Activated naive CD8-positive, alpha-beta T cell (primary cell): ENCODE data around the gene MEIKIN.
"Not testable (repeated sequence)": the region's sequence is repeated elsewhere in the genome, so short reads cannot be mapped to it uniquely, and the experiment has no call there.

ENCODE experiments used
- H3K27ac Mint-ChIP-seq: one replicate; pipeline ENCODE4 v1.8.0; 2021; ENCODE audit warnings: mixed read lengths
- H3K27me3 Mint-ChIP-seq: one replicate; pipeline ENCODE4 v1.8.0; 2021; ENCODE audit warnings: mixed read lengths
- H3K36me3 Mint-ChIP-seq: one replicate; pipeline ENCODE4 v1.8.0; 2021; ENCODE audit warnings: mixed read lengths
- H3K4me1 Mint-ChIP-seq: one replicate; pipeline ENCODE4 v1.8.0; 2021; ENCODE audit warnings: low read depth, mixed read lengths
- H3K4me3 Mint-ChIP-seq: one replicate; pipeline ENCODE4 v1.8.0; 2021; ENCODE audit warnings: mild to moderate bottlenecking, mixed read lengths
- H3K9me3 Mint-ChIP-seq: one replicate; pipeline ENCODE4 v1.8.0; 2021; ENCODE audit warnings: low read depth, mixed read lengths

MEIKIN gene

GRCh38 chr5:131899686-131900085 lies 45.8 kb downstream of the MEIKIN start:
- Mint-ChIP-seq H3K4me3 (no peak overlapping the region), H3K27me3 (no peaks in the 10 kb centered on the region), H3K36me3 (peaks cover 52% of the 10 kb centered on the region), H3K27ac (no peak overlapping the region), H3K9me3 (peaks cover 29% of the 10 kb centered on the region), H3K4me1 (peaks cover 23% of the 10 kb centered on the region)

GRCh38 chr5:131883984-131884383 lies 61.5 kb downstream of the MEIKIN start:
- Mint-ChIP-seq H3K36me3 (peaks cover 3% of the 10 kb centered on the region), H3K4me3 (no peak overlapping the region), H3K27ac (no peak overlapping the region), H3K4me1 (no peaks in the 10 kb centered on the region), H3K9me3 (peaks cover 4% of the 10 kb centered on the region), H3K27me3 (no peaks in the 10 kb centered on the region)

DNA sequence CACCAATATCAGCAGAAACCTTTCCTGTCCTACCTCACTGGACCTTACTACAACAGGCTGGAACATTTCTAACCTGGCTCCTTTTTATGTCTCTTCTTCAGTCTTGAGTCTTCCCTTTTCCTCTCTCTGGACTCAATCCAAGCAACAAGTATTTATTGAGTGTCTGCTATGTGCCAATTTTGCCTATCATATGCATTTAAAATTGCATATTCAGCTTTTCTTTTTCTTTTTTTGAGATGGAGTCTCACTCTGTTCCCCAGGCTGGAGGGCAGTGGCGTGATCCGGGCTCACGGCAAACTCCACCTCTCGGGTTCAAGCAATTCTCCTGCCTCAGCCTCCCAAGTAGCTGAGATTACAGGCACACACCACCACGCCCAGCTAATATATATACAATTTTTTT lies 65.8 kb downstream of the MEIKIN start:
- H3K27ac Mint-ChIP-seq, result no peak overlapping the region
- H3K9me3 Mint-ChIP-seq, result no peaks in the 10 kb centered on the region
- H3K4me1 Mint-ChIP-seq, result no peaks in the 10 kb centered on the region
- no peaks in the 10 kb centered on the region for H3K27me3 Mint-ChIP-seq
- H3K4me3 Mint-ChIP-seq, result no peak overlapping the region
- no peaks in the 10 kb centered on the region for H3K36me3 Mint-ChIP-seq

DNA sequence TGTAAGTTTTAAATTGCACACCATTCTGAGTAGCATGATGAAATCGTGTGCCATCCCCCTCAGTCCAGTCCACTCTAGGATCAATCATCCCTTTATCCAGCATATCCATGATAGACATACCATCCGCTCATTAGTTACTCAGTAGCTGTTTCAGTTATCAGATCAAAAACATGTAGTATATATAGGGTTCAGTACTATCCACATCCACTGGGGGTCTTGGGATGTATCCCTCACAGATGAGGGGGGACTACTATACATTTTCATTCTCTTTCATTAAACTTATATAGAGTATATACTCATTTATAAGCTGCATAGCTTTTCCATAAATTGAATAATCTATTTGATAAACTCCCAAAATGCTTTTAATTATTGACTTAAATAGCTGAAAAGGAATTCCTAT lies 67.6 kb downstream of the MEIKIN start:
- H3K27me3 Mint-ChIP-seq, result no peaks in the 10 kb centered on the region
- H3K4me1 Mint-ChIP-seq, result no peaks in the 10 kb centered on the region
- H3K36me3 Mint-ChIP-seq, result no peaks in the 10 kb centered on the region
- no peak overlapping the region for H3K27ac Mint-ChIP-seq
- H3K4me3 Mint-ChIP-seq, result no peak overlapping the region
- no peaks in the 10 kb centered on the region for H3K9me3 Mint-ChIP-seq

DNA sequence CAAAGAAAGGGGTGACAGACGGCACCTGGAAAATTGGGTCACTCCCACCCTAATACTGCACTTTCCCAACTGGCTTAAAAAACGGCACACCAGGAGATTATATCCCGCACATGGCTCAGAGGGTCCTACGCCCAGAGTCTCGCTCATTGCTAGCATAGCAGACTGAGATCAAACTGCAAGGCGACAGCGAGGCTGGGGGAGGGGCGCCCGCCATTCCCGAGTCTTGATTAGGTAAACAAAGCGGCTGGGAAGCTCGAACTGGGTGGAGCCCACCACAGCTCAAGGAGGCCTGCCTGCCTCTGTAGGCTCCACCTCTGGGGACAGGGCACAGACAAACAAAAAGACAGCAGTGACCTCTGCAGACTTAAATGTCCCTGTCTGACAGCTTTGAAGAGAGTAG lies 74.2 kb downstream of the MEIKIN start:
- H3K4me1 Mint-ChIP-seq, H3K27me3 Mint-ChIP-seq, H3K9me3 Mint-ChIP-seq, H3K4me3 Mint-ChIP-seq, H3K27ac Mint-ChIP-seq: not testable (repeated sequence)
- H3K36me3 Mint-ChIP-seq, result peaks cover 20% of the 10 kb centered on the region

DNA sequence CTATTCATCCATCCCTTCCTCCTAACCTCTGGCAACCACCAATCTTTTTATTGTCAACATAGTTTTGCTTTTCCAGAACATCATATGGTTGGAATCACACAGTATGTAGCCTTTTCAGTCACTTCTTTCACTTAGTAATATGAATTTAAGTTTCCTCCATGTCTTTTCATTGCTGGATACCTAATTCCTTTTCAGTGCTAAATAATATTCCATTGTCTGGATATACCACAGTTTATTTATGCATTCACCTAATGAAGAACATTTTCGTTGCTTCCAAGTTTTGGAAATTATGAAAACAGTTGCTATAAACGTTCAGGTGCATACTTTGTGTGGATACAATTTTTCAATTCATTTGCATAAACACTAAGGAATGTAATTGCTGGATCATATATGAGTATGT lies 77.9 kb downstream of the MEIKIN start:
- Mint-ChIP-seq H3K27me3 (no peaks in the 10 kb centered on the region), H3K36me3 (peaks cover 37% of the 10 kb centered on the region), H3K4me1 (no peaks in the 10 kb centered on the region), H3K9me3 (peaks cover 28% of the 10 kb centered on the region), H3K4me3 (no peak overlapping the region), H3K27ac (no peak overlapping the region)

DNA sequence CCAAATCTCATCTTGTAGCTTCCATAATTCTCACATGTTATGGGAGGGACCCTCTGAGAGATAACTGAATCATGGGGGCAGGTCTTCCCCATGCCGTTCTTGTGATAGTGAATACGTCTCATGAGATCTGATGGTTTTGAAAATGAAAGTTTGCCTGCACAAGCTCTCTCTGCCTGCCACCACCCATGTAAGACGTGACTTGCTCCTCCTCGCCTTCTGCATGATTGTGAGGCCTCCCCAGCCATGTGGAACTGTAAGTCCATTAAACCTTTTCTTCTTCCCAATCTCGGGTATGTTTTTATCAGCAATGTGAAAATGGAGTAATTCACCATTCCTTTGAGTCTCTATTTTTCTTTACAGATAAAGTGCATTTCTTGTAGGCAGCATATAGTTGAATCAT lies 81.8 kb downstream of the MEIKIN start:
- Mint-ChIP-seq H3K27me3 (no peaks in the 10 kb centered on the region), H3K36me3 (peaks cover 26% of the 10 kb centered on the region), H3K9me3 (peaks cover 27% of the 10 kb centered on the region), H3K4me3 (no peak overlapping the region), H3K4me1 (no peaks in the 10 kb centered on the region), H3K27ac (no peak overlapping the region)

DNA sequence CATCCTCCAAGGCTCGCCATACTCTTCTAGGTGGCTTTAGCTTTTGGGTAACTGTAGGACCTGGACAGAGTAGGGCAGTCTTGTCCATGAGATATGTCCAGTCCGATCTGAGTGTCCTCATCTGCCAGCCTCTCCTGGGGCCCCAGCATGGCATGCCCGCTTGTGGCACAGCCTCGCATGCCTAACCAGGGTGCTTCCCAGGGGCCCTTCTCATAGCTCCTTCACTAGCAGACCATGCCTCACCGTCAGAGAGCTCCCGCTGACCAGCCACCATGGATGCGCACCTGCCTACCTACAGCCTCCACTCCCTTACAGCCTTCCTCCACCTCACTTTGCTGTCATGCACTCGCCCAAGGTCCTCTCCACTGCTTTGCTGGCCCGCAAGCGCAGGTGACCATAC lies 88.1 kb downstream of the MEIKIN start:
- H3K9me3 Mint-ChIP-seq, result peaks cover 5% of the 10 kb centered on the region
- no peak overlapping the region for H3K27ac Mint-ChIP-seq
- no peaks in the 10 kb centered on the region for H3K27me3 Mint-ChIP-seq
- H3K36me3 Mint-ChIP-seq, result peaks cover 2% of the 10 kb centered on the region
- no peak overlapping the region for H3K4me3 Mint-ChIP-seq
- H3K4me1 Mint-ChIP-seq, result peaks cover 17% of the 10 kb centered on the region

DNA sequence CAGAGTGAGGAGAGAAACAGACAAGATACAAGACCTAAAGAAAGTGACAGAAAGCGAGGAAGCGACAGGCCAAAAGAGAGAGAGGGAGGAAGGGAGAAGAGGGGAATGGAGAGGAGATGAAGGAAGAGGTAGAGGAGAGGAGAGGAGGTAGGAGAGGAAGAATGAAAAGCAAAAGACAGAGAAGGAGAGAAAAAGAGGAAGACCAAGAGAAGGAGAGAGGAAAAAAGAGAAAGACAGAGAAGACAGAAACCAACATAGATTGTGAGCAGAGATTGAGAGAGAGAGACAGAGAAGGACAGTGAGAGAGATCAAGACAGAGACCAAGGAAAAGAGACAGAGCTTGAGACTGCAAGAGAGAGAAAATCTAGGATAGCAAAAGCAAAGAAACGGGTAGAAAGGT lies 90.0 kb downstream of the MEIKIN start:
- peaks cover 4% of the 10 kb centered on the region for H3K36me3 Mint-ChIP-seq
- H3K27ac Mint-ChIP-seq, result peak overlapping the region; percentile 11
- no peak overlapping the region for H3K4me3 Mint-ChIP-seq
- peaks cover 17% of the 10 kb centered on the region for H3K4me1 Mint-ChIP-seq
- H3K9me3 Mint-ChIP-seq, result no peaks in the 10 kb centered on the region
- H3K27me3 Mint-ChIP-seq, result no peaks in the 10 kb centered on the region

DNA sequence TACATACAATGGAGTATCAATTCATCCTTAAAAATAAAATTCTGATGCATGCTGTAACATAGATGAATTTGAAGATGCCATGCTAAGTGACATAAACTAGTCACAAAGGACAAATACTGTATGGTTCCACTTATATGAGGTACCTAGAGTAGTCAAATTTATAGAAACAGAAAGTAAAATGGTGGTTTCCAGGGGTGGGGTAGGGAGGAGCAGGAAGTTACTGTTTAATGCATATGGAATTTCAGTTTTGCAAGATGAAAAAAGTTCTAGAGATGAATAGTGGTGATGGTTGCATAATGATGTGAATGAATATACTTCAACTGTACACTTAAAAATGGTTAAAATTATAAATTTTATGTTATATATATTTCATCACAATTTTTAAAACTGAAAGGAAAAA lies 91.3 kb downstream of the MEIKIN start:
- Mint-ChIP-seq H3K36me3 (peaks cover 6% of the 10 kb centered on the region), H3K4me3 (peak overlapping the region; percentile 9), H3K27me3 (no peaks in the 10 kb centered on the region), H3K4me1 (peaks cover 17% of the 10 kb centered on the region), H3K27ac (no peak overlapping the region), H3K9me3 (no peaks in the 10 kb centered on the region)

DNA sequence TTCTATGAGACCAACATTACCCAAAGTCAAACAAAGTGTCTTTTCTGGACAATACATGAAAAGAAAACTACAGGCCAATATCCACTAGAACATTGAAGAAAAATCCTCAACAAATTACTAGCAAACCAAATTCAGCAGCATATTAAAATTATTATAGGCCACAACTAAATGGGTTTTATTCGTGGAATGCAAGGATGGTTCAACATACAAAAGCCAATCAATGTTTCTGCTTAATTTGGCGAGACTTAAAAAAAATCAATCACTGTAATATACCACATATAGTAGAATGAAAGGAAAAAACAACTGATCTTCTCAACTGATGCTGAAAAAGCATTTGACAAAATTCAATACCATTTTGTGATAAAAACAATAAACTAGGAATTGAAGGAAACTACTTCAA lies 96.8 kb downstream of the MEIKIN start:
- no peak overlapping the region for H3K27ac Mint-ChIP-seq
- H3K9me3 Mint-ChIP-seq, result peaks cover 20% of the 10 kb centered on the region
- no peak overlapping the region for H3K4me3 Mint-ChIP-seq
- peaks cover 28% of the 10 kb centered on the region for H3K36me3 Mint-ChIP-seq
- H3K4me1 Mint-ChIP-seq, result peaks cover 1% of the 10 kb centered on the region
- H3K27me3 Mint-ChIP-seq, result no peaks in the 10 kb centered on the region

DNA sequence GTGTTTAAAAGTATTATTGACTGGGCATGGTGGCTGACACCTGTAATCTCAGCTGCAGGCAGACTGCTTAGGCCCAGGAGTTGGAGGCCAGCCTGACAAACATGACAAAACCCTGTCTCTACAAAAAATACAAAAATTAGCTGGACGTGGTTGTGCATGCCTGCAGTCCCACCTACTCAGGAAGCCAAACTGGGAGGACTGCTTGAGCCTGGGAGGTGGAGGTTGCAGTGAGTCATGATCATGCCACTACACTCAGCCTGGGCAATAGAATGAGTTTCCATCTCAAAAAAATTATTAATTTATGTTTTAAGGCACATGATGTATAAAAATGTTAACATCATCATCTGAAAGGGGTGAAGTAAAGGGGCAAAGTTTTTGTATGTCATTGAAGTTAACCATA lies 98.9 kb downstream of the MEIKIN start:
- Mint-ChIP-seq H3K9me3 (peaks cover 24% of the 10 kb centered on the region), H3K36me3 (peaks cover 32% of the 10 kb centered on the region), H3K27ac (no peak overlapping the region), H3K4me1 (no peaks in the 10 kb centered on the region), H3K4me3 (no peak overlapping the region), H3K27me3 (no peaks in the 10 kb centered on the region)

- H3K27ac Mint-ChIP-seq, result no peak overlapping the region
- H3K9me3 Mint-ChIP-seq, result peaks cover 24% of the 10 kb centered on the region
- H3K4me1 Mint-ChIP-seq, result no peaks in the 10 kb centered on the region
- no peak overlapping the region for H3K4me3 Mint-ChIP-seq
- peaks cover 32% of the 10 kb centered on the region for H3K36me3 Mint-ChIP-seq
- no peaks in the 10 kb centered on the region for H3K27me3 Mint-ChIP-seq
These were observed 99.6 kb downstream of the MEIKIN start for GRCh38 chr5:131845828-131846227.

DNA sequence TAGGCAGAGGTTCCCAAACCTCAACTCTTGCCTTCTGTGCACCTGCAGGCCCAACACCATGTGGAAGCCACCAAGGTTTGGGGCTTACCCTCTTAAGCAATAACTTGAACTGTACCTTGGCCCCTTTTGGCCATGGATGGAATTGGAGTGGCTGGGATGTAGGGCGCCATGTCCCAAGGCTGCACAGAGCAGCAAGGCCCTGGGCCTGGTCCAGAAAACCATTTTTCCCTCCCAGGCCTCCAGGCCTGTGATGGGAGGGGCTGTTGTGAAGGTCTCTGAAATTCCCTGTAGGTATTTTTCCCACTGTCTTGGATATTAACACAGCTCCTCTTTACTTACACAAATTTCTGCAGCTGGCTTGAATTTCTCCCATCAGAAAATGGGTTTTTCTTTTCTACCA lies 102.5 kb downstream of the MEIKIN start:
- H3K4me1 Mint-ChIP-seq, H3K27ac Mint-ChIP-seq, H3K4me3 Mint-ChIP-seq, H3K27me3 Mint-ChIP-seq: not testable (repeated sequence)
- H3K9me3 Mint-ChIP-seq, result peaks cover 26% of the 10 kb centered on the region
- peaks cover 40% of the 10 kb centered on the region for H3K36me3 Mint-ChIP-seq

DNA sequence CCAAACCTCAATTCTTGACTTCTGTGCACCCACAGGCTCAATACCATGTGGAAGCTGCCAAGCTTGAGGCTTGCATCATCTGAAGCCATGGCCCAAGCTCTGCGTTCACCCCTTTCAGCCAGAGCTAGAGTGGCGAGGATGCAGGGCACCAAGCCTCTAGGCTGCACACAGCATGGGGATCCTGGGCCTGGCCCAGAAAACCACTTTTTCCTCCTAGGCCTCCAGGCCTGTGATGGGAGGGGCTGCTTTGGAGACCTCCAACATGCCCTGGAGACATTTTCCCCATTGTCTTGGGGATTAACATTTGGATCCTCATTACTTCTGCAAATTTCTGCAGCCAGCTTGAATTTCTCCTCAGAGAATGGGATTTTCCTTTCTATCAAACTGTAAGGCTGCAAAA lies 112.8 kb downstream of the MEIKIN start:
- H3K4me1 Mint-ChIP-seq, H3K27me3 Mint-ChIP-seq, H3K27ac Mint-ChIP-seq, H3K4me3 Mint-ChIP-seq, H3K9me3 Mint-ChIP-seq, H3K36me3 Mint-ChIP-seq: not testable (repeated sequence)

DNA sequence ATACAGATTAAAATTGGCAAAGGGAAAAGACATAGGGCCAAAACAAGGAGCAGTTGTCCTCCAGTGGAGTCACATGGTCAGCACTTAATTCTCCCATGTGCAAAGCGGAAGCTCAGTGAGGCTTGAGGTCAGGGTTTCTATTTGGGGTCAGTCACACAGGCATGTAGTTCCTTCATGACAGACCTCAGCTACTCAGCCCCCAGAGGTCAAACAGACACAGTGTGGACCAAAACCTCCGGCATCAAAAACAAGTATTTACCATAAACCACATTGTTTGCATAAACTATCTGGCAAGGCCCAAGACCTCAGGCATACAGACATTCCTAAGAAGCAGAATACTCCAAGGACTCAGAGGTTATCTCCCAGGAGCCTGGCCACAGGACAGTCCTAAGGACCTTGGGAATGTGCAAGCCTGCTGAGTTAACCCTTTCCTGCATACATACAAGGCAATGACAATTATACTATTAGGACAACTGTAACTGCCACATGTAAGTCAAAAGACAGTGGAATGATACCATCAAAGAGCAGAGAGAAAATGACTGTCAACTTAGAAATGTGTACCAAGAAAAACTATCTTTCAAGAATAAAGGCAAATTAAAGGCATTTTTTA lies 120.0 kb downstream of the MEIKIN start:
- H3K27me3 Mint-ChIP-seq, result no peaks in the 10 kb centered on the region
- H3K4me3 Mint-ChIP-seq, result no peak overlapping the region
- H3K9me3 Mint-ChIP-seq, result peaks cover 4% of the 10 kb centered on the region
- peaks cover 9% of the 10 kb centered on the region for H3K36me3 Mint-ChIP-seq
- no peak overlapping the region for H3K27ac Mint-ChIP-seq
- H3K4me1 Mint-ChIP-seq, result peaks cover 4% of the 10 kb centered on the region
